SU-DHL-6 (cell line): ENCODE measurements around the gene MAP3K7CL.
"Not testable (repeated sequence)": the region's sequence is repeated elsewhere in the genome, so short reads cannot be mapped to it uniquely, and the experiment has no call there.

Source experiments
- H2AFZ ChIP-seq: fragments of 200-600 bp; sonication (generic); 2 replicates; pipeline ENCODE4 v1.6.1; 2014; ENCODE audit warnings: low read depth, mild to moderate bottlenecking, moderate library complexity, mixed read lengths, antibody characterized with exemption, low read length; ENCODE audit not compliant: severe bottlenecking
- H3F3A ChIP-seq: fragments of 200-600 bp; shearing (Covaris generic); 2 replicates; pipeline ENCODE4 v1.6.0; 2016; ENCODE audit warnings: antibody characterized with exemption, mild to moderate bottlenecking; ENCODE audit not compliant: insufficient read depth
- H3K27ac ChIP-seq: fragments of 200-600 bp; sonication (generic); 2 replicates; pipeline ENCODE4 v1.5.1; 2016; ENCODE audit warnings: low read depth, mild to moderate bottlenecking, low read length, moderate library complexity, mixed read lengths
- H3K27me3 ChIP-seq: fragments of 200-600 bp; sonication (generic), shearing (Covaris generic); 2 replicates; pipeline ENCODE4 v1.6.0; 2014; ENCODE audit warnings: mild to moderate bottlenecking, low read length
- H3K36me3 ChIP-seq: fragments of 200-600 bp; sonication (generic); 2 replicates; pipeline ENCODE4 v1.6.1; 2014; ENCODE audit warnings: mild to moderate bottlenecking, low read length, mixed read lengths
- H3K4me2 ChIP-seq: fragments of 300-600, 200-600 bp; shearing (Covaris generic), sonication (generic); 2 replicates; pipeline ENCODE4 v1.6.0; 2014; ENCODE audit warnings: low read length, low read depth, mild to moderate bottlenecking; ENCODE audit not compliant: poor library complexity, severe bottlenecking
- H3K4me3 ChIP-seq: fragments of 200-600 bp; sonication (generic); 2 replicates; pipeline ENCODE4 v1.5.1; 2014; ENCODE audit warnings: antibody characterized with exemption, low read length, mild to moderate bottlenecking, mixed read lengths; ENCODE audit not compliant: insufficient read depth, poor library complexity, severe bottlenecking
- H3K79me2 ChIP-seq: fragments of 200-600 bp; sonication (generic); 2 replicates; pipeline ENCODE4 v1.6.1; 2014; ENCODE audit warnings: mild to moderate bottlenecking, low read length, moderate library complexity; ENCODE audit not compliant: insufficient read depth
- H3K9ac ChIP-seq: fragments of 200-600 bp; sonication (generic); 2 replicates; pipeline ENCODE4 v1.7.0; 2014; ENCODE audit warnings: mild to moderate bottlenecking, low read length
- H3K9me2 ChIP-seq: fragments of 200-600 bp; sonication (generic); replicated peaks from 2 replicates; pipeline ENCODE4 v1.6.1; 2014; ENCODE audit warnings: low read length; ENCODE audit not compliant: insufficient read depth
- H3K9me3 ChIP-seq: fragments of 200-600 bp; sonication (generic); 2 replicates; pipeline ENCODE4 v1.6.1; 2014; ENCODE audit warnings: low read length, mixed read lengths; ENCODE audit not compliant: insufficient read depth
- H4K20me1 ChIP-seq: fragments of 200-600 bp; sonication (generic); 2 replicates; pipeline ENCODE4 v1.6.1; 2014; ENCODE audit warnings: low read depth, mild to moderate bottlenecking, antibody characterized with exemption, low read length, moderate library complexity, mixed read lengths
- CTCF ChIP-seq: fragments of 200-600 bp; sonication (generic); IDR thresholded peaks from one replicate; pipeline ENCODE4 v1.5.1; 2017; ENCODE audit warnings: antibody characterized with exemption, mild to moderate bottlenecking, low read length, moderate library complexity; ENCODE audit not compliant: insufficient read depth, poor library complexity, severe bottlenecking
- EZH2phosphoT487 ChIP-seq: fragments of 200-600 bp; sonication (generic), shearing (Covaris generic); conservative IDR thresholded peaks from 2 replicates; pipeline ENCODE4 v1.6.1; 2018; ENCODE audit warnings: mild to moderate bottlenecking, antibody characterized with exemption, low read length, moderate library complexity, mixed read lengths

The MAP3K7CL gene

GRCh38 chr21:29166323-29166722 is 35.9 kb downstream of the MAP3K7CL start:
- H3K9ac ChIP-seq = no peak overlapping the region
- no peaks in the 10 kb centered on the region for H3K79me2 ChIP-seq
- no peaks in the 10 kb centered on the region for H3F3A ChIP-seq
- H3K27me3 ChIP-seq = no peaks in the 10 kb centered on the region
- no peak overlapping the region for H3K4me3 ChIP-seq
- no peak overlapping the region for H3K27ac ChIP-seq
- H2AFZ ChIP-seq = no peak overlapping the region
- no peaks in the 10 kb centered on the region for H3K9me2 ChIP-seq
- H3K9me3 ChIP-seq = no peaks in the 10 kb centered on the region
- no peaks in the 10 kb centered on the region for H3K36me3 ChIP-seq
- TF ChIP-seq EZH2phosphoT487 (no peak), CTCF (no peak)
- H4K20me1 ChIP-seq = no peaks in the 10 kb centered on the region
- no peak overlapping the region for H3K4me2 ChIP-seq

GRCh38 chr21:29166853-29167252 is 36.4 kb downstream of the MAP3K7CL start:
- no peaks in the 10 kb centered on the region for H3K9me3 ChIP-seq

GRCh38 chr21:29167481-29167880 is 37.0 kb downstream of the MAP3K7CL start:
- H3K36me3 ChIP-seq, H2AFZ ChIP-seq, H3F3A ChIP-seq, H4K20me1 ChIP-seq, H3K4me3 ChIP-seq, H3K9ac ChIP-seq, H3K27ac ChIP-seq, H3K9me2 ChIP-seq, H3K79me2 ChIP-seq, H3K27me3 ChIP-seq, H3K4me2 ChIP-seq, H3K9me3 ChIP-seq: not testable (repeated sequence)

More at GRCh38 chr21:29166853-29167252, 36.4 kb downstream of the MAP3K7CL start:
- no peak overlapping the region for H3K27ac ChIP-seq
- no peaks in the 10 kb centered on the region for H3K9me2 ChIP-seq
- no peak overlapping the region for H3K4me2 ChIP-seq
- H2AFZ ChIP-seq = no peak overlapping the region
- H3K4me3 ChIP-seq = no peak overlapping the region
- no peaks in the 10 kb centered on the region for H3K79me2 ChIP-seq
- no peaks in the 10 kb centered on the region for H3K27me3 ChIP-seq
- no peaks in the 10 kb centered on the region for H4K20me1 ChIP-seq
- H3K36me3 ChIP-seq = no peaks in the 10 kb centered on the region
- no peak overlapping the region for H3K9ac ChIP-seq
- H3F3A ChIP-seq = no peaks in the 10 kb centered on the region
- TF ChIP-seq EZH2phosphoT487 = no peak
- TF ChIP-seq CTCF = no peak

- Histone ChIP-seq H3K4me3 (no peak overlapping the region), H2AFZ (no peak overlapping the region), H4K20me1 (no peaks in the 10 kb centered on the region), H3K36me3 (no peaks in the 10 kb centered on the region), H3K9me2 (no peaks in the 10 kb centered on the region), H3K9me3 (no peaks in the 10 kb centered on the region), H3K9ac (no peak overlapping the region), H3K27ac (no peak overlapping the region), H3K27me3 (no peaks in the 10 kb centered on the region), H3K79me2 (no peaks in the 10 kb centered on the region), H3F3A (no peaks in the 10 kb centered on the region), H3K4me2 (no peak overlapping the region)
- TF ChIP-seq EZH2phosphoT487 = no peak
- TF ChIP-seq CTCF = no peak
Measured at GRCh38 chr21:29168891-29169315, 38.5 kb downstream of the MAP3K7CL start.
